LNCaP clone FGC (cell line): ENCODE data around the gene NEU1.

ENCODE experiments used
- DNase-seq: peaks from one replicate; pipeline ENCODE4 v3.0.0-alpha.2; 2011; ENCODE audit warnings: low read depth
- H3K4me3 ChIP-seq: 2 replicates; pipeline ENCODE4 v1.5.1; 2011; ENCODE audit warnings: mild to moderate bottlenecking, low read depth, low read length, control low read depth
- CTCF ChIP-seq: IDR thresholded peaks from 2 replicates; pipeline ENCODE4 v1.5.1; 2012; ENCODE audit warnings: mild to moderate bottlenecking; ENCODE audit not compliant: control insufficient read depth, insufficient read depth; ENCODE audit errors: extremely low read depth

NEU1 gene

GRCh38 chr6:31877651-31878161, 15.1 kb upstream of the NEU1 start:
- H3K4me3 ChIP-seq = peak overlapping the region; percentile 63
- DNase-seq = peak; percentile 76
- no peak for TF ChIP-seq CTCF

DNA sequence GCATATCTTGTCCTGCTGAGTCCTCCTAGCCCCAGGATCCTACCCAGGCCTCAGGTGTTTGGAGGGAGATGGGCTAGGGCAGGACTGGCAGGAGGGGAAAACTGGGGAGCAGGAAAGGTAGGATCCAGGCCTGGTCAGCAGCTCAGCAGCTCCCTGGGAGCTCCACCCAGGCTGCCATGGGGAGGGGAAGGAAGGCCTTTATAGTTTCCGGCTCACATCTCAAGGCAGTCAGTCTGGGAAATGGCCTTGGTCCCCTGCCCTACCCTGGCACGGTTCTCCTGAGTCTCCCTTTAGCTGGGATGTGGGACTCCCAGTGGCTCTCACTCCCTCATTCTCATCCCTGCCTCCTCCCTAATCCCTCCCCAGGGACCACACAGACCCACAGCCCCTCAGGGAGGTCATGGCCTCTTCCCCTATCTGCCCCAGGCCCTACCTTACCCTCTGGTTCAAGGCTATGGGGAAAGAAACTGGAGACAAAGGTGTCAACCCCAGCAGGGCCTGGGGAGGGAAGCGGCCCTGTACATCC, 14.6 kb upstream of the NEU1 start:
- no peak for TF ChIP-seq CTCF

DNA sequence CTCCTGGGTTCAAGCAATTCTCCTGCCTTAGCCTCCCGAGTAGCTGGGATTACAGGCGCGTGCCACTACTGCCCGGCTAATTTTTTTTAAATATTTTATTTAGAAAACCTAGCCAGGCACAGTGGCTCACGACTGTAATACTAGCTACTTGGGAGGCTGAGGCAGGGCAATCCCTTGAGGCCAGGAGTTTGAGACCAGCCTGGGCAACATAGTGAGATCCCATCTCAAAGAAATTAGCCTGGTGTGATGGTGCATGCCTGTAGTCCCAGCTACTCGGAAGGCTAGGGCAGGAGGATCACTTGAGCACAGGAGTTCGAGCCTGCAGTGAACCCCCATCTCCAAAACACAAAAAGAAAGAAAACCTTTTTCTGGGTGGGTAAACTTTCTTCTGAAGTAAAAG, 13.7 kb upstream of the NEU1 start:
- H3K4me3 ChIP-seq = peak overlapping the region; percentile 63
- no peak for DNase-seq
- TF ChIP-seq CTCF = no peak

More for the DNA sequence above, 14.6 kb upstream of the NEU1 start:
- DNase-seq = peak; percentile 47
- H3K4me3 ChIP-seq = peak overlapping the region; percentile 63

GRCh38 chr6:31875877-31876276, 13.3 kb upstream of the NEU1 start:
- H3K4me3 ChIP-seq = peak overlapping the region; percentile 35
- DNase-seq = no peak
- TF ChIP-seq CTCF = no peak

DNA sequence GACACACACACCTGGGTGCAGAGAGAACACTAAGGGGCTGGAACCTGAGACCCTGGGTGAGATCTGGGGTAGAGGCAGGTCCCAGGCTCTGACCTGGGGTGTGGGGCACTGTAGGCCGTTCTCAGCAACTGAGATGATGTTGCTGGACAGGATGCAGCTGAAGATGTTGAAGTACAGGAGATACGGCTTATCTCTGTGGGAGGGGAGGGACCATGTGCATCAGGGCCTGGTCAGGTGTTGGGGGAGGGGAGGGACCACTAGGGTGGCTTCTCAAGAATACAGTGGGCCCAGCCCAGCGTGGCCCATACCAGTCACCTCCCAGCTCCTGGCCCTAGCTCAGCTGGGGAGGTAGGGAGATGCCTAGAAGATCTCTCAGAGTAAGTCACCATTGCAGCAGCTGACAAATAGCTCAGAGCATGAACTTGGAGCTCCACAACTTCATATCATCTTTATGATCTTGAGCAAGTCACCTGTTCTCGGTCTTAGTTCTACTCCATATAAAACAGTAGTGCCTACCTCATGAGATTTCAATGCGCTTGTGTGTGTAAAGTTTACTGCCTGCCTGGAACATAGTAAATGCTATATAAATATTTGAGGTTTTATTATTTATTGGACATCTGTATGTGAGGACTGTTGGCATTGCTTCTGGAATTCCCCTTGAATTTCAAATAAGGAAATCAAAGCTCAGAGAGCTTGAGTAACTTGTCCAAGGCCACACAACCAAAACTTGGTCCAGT, 12.4 kb upstream of the NEU1 start:
- peak overlapping the region; percentile 35 for H3K4me3 ChIP-seq
- no peak for TF ChIP-seq CTCF
- peak; percentile 99 for DNase-seq

GRCh38 chr6:31874084-31874670, 11.6 kb upstream of the NEU1 start:
- TF ChIP-seq CTCF = no peak
- DNase-seq = no peak
- no peak overlapping the region for H3K4me3 ChIP-seq
